ENCODE data around the gene MTX1.
"Not testable (repeated sequence)": the region's sequence is repeated elsewhere in the genome, so short reads cannot be mapped to it uniquely, and the experiment has no call there.

MTX1 gene

GRCh38 chr1:155179112-155180031 lies 29.1 kb upstream of the MTX1 start:
- DNase-seq (no peak), ATAC-seq (no peak)
- Mint-ChIP-seq H3K9me3 (no peaks in the 10 kb centered on the region), H3K27me3 (no peaks in the 10 kb centered on the region), H3K4me1 (peaks cover 22% of the 10 kb centered on the region), H3K27ac (no peak overlapping the region), H3K36me3 (ENCODE audit: low read depth) (peaks cover 2% of the 10 kb centered on the region), H3K4me3 (no peak overlapping the region)

GRCh38 chr1:155181371-155182051 lies 27.0 kb upstream of the MTX1 start:
- H3K27me3 Mint-ChIP-seq = no peaks in the 10 kb centered on the region
- H3K4me3 Mint-ChIP-seq = no peak overlapping the region
- ATAC-seq (no peak), DNase-seq (no peak)
- peaks cover 6% of the 10 kb centered on the region for H3K4me1 Mint-ChIP-seq
- H3K36me3 Mint-ChIP-seq (ENCODE audit: low read depth) = peaks cover 2% of the 10 kb centered on the region
- H3K27ac Mint-ChIP-seq = no peak overlapping the region
- no peaks in the 10 kb centered on the region for H3K9me3 Mint-ChIP-seq

- Mint-ChIP-seq H3K9me3 (no peaks in the 10 kb centered on the region), H3K4me1 (peaks cover under 1% of the 10 kb centered on the region), H3K27ac (no peak overlapping the region), H3K36me3 (ENCODE audit: low read depth) (peaks cover 2% of the 10 kb centered on the region), H3K27me3 (no peaks in the 10 kb centered on the region), H3K4me3 (no peak overlapping the region)
- no peak for DNase-seq
- no peak for ATAC-seq
Measured at GRCh38 chr1:155182052-155182550, 26.4 kb upstream of the MTX1 start.

DNA sequence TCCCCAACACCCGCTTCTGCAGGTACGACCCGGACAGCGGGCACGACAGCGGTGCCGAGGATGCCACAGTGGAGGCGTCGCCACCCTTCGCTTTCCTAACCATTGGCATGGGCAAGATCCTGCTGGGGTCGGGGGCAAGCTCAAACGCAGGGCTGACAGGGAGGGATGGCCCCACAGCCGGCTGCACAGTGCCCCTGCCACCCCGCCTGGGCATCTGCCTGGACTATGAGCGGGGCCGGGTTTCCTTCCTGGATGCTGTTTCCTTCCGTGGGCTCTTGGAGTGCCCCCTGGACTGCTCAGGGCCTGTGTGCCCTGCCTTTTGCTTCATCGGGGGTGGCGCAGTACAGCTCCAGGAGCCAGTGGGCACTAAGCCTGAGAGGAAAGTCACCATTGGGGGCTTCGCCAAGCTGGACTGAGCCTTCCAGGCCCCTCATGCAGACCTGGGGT lies 24.7 kb upstream of the MTX1 start:
- Mint-ChIP-seq H3K27me3 (no peaks in the 10 kb centered on the region), H3K36me3 (ENCODE audit: low read depth) (peaks cover 4% of the 10 kb centered on the region), H3K27ac (no peak overlapping the region), H3K4me3 (no peak overlapping the region), H3K4me1 (peaks cover 2% of the 10 kb centered on the region), H3K9me3 (no peaks in the 10 kb centered on the region)
- ATAC-seq (no peak), DNase-seq (no peak)

DNA sequence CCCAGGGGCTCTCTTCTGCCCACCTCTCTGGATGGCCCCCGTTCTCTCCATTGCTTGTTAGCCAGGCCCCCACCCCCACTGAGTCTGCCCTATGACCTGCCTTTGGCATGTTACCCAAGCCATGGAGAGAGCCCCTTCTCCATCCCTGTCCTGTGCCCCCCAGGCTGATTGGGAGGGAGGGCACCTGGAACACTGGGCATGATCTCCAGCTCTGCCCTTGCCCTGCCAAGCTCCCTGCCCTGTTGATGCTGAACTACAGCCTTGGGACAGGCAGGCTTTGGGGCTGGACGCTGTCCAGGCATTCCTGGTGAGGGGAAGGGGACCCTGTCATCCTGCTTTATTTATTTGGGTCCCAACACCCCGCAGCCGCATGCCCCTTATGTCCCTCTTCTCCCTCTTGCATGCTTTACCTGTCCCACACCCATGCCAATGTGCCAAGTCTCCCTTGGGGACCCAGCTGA lies 24.1 kb upstream of the MTX1 start:
- ATAC-seq = no peak
- H3K27me3 Mint-ChIP-seq = no peaks in the 10 kb centered on the region
- no peak for DNase-seq
- H3K36me3 Mint-ChIP-seq (ENCODE audit: low read depth) = peaks cover 4% of the 10 kb centered on the region
- H3K9me3 Mint-ChIP-seq = no peaks in the 10 kb centered on the region
- no peak overlapping the region for H3K27ac Mint-ChIP-seq
- peaks cover 2% of the 10 kb centered on the region for H3K4me1 Mint-ChIP-seq
- H3K4me3 Mint-ChIP-seq = no peak overlapping the region

- DNase-seq (no peak), ATAC-seq (no peak)
- H3K4me3 Mint-ChIP-seq = no peak overlapping the region
- peaks cover 4% of the 10 kb centered on the region for H3K36me3 Mint-ChIP-seq (ENCODE audit: low read depth)
- no peaks in the 10 kb centered on the region for H3K27me3 Mint-ChIP-seq
- H3K9me3 Mint-ChIP-seq = no peaks in the 10 kb centered on the region
- H3K27ac Mint-ChIP-seq = no peak overlapping the region
- H3K4me1 Mint-ChIP-seq = peaks cover 2% of the 10 kb centered on the region
Measured at GRCh38 chr1:155184835-155185782, 23.4 kb upstream of the MTX1 start.

GRCh38 chr1:155185783-155186066 lies 22.8 kb upstream of the MTX1 start:
- Mint-ChIP-seq H3K9me3 (no peaks in the 10 kb centered on the region), H3K27ac (no peak overlapping the region), H3K27me3 (no peaks in the 10 kb centered on the region), H3K4me1 (peaks cover 2% of the 10 kb centered on the region), H3K36me3 (ENCODE audit: low read depth) (peaks cover 4% of the 10 kb centered on the region), H3K4me3 (no peak overlapping the region)
- DNase-seq = no peak
- no peak for ATAC-seq

GRCh38 chr1:155186067-155186793 lies 22.3 kb upstream of the MTX1 start:
- peaks cover 3% of the 10 kb centered on the region for H3K36me3 Mint-ChIP-seq (ENCODE audit: low read depth)

DNA sequence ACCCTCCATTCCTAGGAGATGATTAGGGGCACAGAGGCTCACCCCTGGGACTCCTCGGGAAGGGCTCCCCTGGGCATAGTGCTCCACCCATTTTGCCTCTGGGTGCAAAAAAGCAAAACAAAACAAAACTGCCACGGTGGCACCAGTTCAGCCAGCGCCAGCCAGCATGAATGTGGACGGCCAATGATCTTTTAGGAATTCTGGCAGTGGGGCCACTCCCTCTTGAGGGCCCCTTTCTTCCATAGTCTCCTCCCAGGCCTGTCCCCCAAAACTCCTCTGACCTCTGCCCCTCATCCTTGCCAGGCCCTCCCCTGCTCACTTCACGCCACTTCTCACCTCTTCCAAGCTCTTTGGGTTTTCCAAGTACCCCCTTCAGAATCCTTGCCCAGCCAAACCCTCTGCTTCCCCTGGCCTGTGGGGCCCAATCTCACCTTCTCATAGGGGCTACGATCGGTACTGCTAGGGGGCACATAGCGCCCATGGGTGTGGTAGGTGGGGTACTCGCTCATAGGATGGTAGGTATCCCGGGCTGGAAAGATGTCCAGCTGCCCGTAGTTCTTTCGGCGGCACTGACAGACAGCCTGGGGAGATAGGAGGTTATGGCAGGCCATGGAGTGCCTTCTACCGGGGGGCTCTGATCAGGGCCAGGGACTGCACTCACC lies 21.6 kb upstream of the MTX1 start:
- Mint-ChIP-seq H3K36me3 (ENCODE audit: low read depth) (peaks cover 2% of the 10 kb centered on the region), H3K9me3 (no peaks in the 10 kb centered on the region), H3K4me1 (peaks cover 4% of the 10 kb centered on the region), H3K4me3 (no peak overlapping the region), H3K27me3 (no peaks in the 10 kb centered on the region), H3K27ac (no peak overlapping the region)
- no peak for DNase-seq
- no peak for ATAC-seq

More at GRCh38 chr1:155186067-155186793, 22.3 kb upstream of the MTX1 start:
- Mint-ChIP-seq H3K4me3 (no peak overlapping the region), H3K27me3 (no peaks in the 10 kb centered on the region), H3K9me3 (no peaks in the 10 kb centered on the region), H3K27ac (no peak overlapping the region), H3K4me1 (peaks cover 2% of the 10 kb centered on the region)
- no peak for DNase-seq
- no peak for ATAC-seq

GRCh38 chr1:155187456-155187891 lies 21.0 kb upstream of the MTX1 start:
- Mint-ChIP-seq H3K27me3 (no peaks in the 10 kb centered on the region), H3K27ac (no peak overlapping the region), H3K9me3 (no peaks in the 10 kb centered on the region), H3K4me1 (peaks cover 9% of the 10 kb centered on the region), H3K36me3 (ENCODE audit: low read depth) (peaks cover 2% of the 10 kb centered on the region), H3K4me3 (no peak overlapping the region)
- DNase-seq (no peak), ATAC-seq (peak; percentile 12)

GRCh38 chr1:155188268-155188667 lies 20.2 kb upstream of the MTX1 start:
- Mint-ChIP-seq H3K27ac (peak overlapping the region; percentile 87), H3K27me3 (no peaks in the 10 kb centered on the region), H3K4me3 (peak overlapping the region; percentile 27), H3K36me3 (ENCODE audit: low read depth) (peaks cover 2% of the 10 kb centered on the region), H3K4me1 (peaks cover 12% of the 10 kb centered on the region), H3K9me3 (no peaks in the 10 kb centered on the region)
- ATAC-seq (no peak), DNase-seq (no peak)

GRCh38 chr1:155189926-155190325 lies 18.6 kb upstream of the MTX1 start:
- not testable (repeated sequence) for H3K27ac Mint-ChIP-seq; ATAC-seq; H3K27me3 Mint-ChIP-seq; DNase-seq; H3K36me3 Mint-ChIP-seq (ENCODE audit: low read depth); H3K4me3 Mint-ChIP-seq; H3K9me3 Mint-ChIP-seq
- peaks cover 25% of the 10 kb centered on the region for H3K4me1 Mint-ChIP-seq

DNA sequence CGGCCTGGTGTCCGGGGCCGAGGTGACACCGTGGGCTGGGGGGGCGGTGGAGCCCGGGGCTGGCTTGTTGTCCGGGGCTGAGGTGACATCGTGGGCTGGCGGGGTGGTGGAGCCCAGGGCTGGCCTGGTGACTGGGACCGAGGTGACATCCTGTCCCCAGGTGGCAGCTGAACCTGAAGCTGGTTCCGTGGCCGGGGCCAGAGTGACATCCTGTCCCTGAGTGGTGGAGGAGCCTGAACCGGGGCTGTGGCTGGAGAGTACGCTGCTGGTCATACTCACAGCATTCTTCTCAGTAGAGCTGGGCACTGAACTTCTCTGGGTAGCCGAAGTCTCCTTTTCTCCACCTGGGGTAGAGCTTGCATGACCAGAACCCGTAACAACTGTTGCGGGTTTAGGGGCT lies 16.6 kb upstream of the MTX1 start:
- DNase-seq = no peak
- Mint-ChIP-seq H3K36me3 (ENCODE audit: low read depth) (peaks cover 7% of the 10 kb centered on the region), H3K4me3 (no peak overlapping the region), H3K27me3 (no peaks in the 10 kb centered on the region), H3K9me3 (no peaks in the 10 kb centered on the region), H3K4me1 (peaks cover 38% of the 10 kb centered on the region), H3K27ac (peak overlapping the region; percentile 68)
- no peak for ATAC-seq
